ENCODE measurements around the gene ZNF580.

GRCh38 chr19:55653651-55654322 is 13.0 kb downstream of the ZNF580 start:
- TF ChIP-seq CDX4 (CRISPR knock-in tag; IDR thresholded peaks at IDR 0.05; ENCODE audit: borderline replicate concordance) = no peak
- TF ChIP-seq CTCF (IDR thresholded peaks at IDR 0.05) = peak; percentile 91
- TF ChIP-seq ATF2 (CRISPR knock-in tag; IDR thresholded peaks at IDR 0.05; ENCODE audit: borderline replicate concordance, low read depth) = no peak
- TF ChIP-seq E2F4 (CRISPR knock-in tag; IDR thresholded peaks at IDR 0.05; ENCODE audit: borderline replicate concordance, low read depth) = no peak
- no peak for TF ChIP-seq ZNF138 (CRISPR knock-in tag; conservative IDR thresholded peaks at IDR 0.05)

Data from WTC11 (cell line).